Left hindlimb (tissue), 1 donor: ENCODE results near the gene C5AR1.
"Not testable (repeated sequence)": the region's sequence is repeated elsewhere in the genome, so short reads cannot be mapped to it uniquely, and the experiment has no call there.

Experiments
- DNase-seq: peaks from one replicate; pipeline ENCODE4 v3.0.0-alpha.2; 2018

C5AR1 gene

DNA sequence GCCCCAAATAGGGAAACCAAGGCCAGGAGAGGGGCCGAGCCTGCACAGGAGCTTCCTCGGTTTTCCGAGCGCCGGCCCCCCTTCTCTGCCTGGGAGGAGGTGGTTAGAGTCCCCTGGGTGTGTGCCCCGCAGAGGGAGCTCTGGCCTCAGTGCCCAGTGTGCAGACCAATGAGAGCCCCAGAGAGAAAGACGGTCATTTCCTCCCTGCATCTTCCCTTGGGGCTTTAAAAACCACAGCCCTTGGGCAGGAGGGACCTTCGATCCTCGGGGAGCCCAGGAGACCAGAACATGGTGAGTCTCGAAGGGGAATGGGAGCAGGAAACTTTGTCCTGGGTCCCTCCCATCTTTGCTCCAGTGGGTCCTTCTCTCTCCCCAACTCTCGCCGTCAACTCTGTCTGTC, at the start of gene C5AR1:
C5AR1 (plus strand) TSS at position 254 of the 400 bp plus-strand sequence; CDS start at position 289, 35 bp downstream.
- DNase-seq: no peak

DNA sequence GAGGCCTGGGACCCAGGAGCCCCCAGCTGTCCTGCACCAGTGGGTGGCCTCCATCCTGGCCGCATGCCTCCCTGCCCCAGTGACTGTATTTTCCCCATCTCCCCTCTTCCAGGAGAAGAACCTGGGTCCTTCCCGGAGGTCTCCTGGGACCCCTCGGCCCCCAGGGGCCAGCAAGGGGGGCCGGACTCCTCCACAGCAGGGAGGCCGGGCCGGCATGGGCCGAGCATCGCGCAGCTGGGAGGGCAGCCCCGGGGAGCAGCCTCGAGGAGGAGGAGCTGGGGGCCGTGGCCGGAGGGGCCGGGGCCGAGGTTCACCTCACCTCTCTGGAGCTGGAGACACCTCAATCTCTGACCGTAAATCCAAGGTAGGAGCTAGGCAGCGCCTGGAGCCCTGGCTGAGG, 49.2 kb upstream of the C5AR1 start:
- no peak for DNase-seq

DNA sequence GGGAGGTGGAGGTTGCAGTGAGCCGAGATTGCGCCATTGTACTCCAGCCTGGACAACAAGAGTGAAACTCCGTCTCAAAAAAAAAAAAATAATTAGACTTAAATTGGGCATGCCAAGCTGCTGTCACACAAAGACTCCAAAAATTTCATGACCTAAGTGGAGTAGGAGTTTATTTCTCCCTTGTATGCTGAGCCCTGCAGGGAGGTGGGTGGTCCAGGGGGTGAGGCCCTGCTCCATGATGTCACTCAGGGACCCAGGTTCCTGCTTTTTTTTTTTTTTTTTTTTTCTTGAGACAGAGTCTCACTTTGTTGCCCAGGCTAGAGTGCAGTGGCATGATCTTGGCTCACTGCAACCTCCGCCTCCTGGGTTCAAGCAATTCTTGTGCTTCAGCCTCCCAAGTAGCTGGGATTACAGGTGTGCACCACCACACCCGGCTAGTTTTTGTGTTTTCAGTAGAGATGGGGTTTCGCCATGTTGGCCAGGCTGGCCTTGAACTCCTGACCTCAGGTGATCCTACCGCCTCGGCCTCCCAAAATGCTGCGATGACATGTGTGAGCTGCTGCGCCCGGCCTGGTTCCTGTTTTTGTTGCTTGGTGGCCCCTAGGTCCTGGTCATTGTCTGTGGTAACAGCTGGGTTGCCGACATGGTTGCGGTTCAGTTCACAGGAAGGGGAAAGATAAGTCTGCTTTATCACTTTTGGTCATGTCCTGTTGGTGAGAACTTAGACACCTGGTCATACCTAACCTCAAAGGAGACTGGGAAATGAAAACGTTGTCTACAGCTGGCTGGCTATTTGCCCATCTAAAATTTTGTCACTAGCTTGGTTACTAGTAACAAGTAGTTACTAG, 47.5 kb upstream of the C5AR1 start:
- DNase-seq: not testable (repeated sequence)

DNA sequence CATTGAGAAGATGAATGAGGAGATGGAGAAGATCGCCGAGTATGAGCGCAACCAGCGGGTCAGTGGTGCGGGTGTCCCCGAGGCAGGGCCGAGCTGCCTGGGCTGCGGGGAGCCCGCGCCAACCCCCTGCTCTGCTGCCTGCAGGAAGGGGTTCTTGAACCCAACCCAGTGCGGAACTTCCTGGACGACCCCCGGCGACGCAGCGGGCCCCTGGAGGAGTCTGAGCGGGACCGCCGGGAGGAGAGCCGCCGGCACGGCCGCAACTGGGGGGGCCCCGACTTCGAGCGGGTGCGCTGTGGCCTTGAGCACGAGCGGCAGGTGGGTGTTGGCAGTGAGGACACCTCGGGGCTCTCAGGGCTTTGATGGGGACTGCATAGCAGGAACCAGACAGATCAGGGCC, 45.0 kb upstream of the C5AR1 start:
- no peak for DNase-seq

DNA sequence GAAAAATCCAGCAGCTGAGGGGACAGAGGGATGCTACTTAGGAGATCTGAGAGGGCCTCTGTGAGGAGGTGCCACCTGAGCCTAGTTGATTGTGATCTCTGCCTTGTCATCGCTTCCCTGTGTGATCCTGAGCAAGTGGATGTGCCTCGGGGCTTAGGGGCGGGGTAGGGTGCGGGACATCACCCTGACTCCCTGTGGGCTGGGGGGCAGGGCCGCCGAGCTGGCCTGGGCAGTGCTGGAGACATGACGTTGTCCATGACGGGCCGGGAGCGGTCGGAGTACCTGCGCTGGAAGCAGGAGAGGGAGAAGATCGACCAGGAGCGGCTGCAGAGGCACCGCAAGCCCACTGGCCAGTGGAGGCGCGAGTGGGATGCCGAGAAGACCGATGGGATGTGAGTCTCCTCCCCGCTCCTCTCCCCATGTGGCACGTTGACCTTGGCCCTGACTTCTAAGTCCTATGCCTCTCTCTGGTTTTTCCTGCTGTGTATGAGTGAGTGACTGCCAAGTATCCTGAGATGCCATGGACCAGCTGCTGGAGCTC, 43.2 kb upstream of the C5AR1 start:
- no peak for DNase-seq

DNA sequence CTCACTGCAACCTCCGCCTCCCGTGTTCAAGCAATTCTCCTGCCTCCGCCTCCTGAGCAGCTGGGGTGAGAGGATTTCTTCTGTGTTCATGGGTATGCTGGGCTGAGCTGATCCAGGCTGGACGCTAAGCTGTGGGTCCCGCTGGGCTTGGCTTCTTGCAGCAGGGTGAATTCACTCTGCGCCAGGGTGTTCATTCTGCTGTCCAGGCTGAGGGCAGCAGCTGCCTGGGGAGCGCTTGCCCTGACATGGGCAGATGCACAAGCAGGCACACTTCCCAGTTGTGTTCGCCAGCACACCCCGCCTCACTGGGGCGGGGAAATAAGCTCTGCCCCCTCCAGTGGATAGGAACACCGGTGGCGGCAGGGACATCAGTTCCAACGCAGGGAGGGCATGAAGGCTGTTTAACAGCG, 42.3 kb upstream of the C5AR1 start:
- DNase-seq: no peak

DNA sequence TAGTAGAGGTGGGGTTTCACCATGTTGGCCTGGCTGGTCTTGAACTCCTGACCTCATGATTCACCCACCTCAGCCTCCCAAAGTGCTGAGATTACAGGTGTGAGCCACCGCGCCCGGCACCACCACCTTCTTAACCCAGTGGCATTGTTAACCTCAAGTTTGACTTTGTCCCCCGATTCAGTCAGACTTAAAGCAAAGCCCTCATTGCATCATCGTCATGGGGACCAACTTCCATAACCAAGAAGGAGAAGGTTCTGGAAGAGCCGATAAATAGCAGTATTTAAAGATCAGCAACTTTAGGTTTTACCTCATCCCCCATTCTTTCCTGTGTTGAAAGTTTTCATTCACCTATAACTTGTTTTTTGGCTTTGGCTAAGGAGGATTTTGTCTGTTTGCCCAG, 41.6 kb upstream of the C5AR1 start:
- DNase-seq: no peak

DNA sequence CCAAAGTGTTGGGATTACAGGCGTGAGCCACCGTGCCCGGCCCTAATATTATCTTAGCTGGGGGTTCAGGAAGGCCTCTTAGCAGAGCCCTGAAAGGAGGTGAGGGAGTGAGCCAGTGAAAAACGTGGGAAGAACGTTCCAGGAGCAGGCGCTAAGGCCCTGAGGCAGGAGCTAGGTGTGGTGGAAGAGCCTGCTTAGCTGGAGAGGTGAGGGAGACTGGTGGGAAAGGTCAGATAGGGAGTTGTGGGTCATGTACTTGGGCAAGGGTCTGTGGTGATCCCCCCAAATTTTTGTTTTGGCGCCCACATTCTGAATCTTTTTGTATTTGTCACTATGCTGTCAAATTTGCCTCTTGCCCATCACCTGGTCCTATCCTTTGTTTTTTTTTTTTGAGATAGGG, 40.1 kb upstream of the C5AR1 start:
- DNase-seq: no peak

DNA sequence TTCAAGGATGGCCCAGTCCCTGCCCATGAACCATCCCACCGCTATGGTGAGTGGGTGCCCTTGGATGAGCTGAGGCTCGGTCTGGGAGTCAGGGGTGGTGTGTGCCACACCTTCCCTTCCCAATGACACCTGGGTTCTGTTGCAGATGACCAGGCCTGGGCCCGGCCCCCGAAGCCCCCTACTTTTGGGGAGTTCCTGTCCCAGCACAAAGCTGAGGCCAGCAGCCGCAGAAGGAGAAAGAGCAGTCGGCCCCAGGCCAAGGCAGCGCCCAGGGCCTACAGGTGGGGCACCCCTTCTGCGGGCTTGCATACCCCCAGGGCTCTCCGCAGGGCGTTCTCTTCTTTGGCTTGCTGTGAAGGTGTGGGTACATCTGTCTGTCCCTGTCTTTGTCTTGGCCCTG, 39.3 kb upstream of the C5AR1 start:
- DNase-seq: no peak

DNA sequence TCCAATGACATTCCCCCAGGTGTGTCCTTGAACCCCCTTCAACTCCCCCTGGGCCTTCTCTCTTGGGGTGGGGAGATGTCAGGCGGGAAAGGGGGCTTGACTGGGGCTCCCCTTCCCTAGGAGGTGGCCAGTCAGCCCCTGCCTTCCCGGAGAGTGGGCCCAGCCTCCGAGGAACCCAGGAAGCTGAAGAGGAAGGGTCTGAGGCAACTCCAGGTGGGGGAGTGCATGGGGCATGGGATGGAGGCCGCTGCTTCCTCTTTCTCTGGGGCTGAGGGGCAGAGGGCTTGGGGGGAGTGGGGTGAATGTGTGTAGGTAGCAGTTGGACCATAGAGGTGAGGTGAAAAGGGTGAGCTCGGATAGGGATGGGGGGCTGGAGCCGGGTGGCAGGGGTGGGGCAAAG, 37.7 kb upstream of the C5AR1 start:
- no peak for DNase-seq

DNA sequence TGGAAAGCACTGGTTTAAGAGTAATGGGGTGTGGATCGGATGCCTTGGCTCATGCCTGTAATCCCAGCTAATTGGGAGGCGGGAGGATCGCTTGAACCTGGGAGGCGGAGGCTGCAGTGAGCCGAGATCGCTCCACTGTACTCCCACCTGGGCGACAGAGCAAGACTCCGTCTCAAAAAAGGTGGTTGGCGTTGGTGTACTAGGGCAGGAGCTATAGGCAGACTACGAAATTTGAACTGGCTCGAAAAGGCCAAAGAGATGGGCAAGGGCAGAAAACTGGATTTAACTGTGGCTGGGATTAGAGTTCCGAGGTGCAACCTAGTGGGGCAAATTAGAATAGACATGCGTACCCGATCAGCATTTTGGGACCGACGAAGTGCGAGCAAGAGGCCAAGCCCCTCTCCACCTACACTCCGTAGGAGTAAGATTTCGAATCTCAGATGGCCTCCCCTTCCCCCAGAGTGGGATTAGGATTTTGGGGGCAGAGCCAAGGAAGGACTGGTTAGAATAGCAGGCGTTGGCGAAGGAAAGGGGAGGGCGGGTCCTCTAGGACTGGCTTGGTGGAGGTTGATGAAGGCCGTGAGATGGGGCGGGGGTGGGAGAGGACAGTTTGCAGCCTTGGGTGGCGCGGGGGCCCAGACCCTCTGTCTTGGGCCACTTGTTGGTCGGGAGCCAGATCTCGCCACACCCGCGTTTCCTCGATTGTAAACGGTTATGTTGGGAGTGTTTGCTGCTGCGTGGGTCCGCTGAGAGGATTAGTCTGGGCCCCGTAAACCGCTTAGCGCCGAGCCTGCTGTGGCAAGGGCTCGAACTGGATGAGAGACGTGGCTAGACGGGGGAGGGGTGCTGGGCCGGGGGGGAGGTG, 37.0 kb upstream of the C5AR1 start:
- DNase-seq: peak; percentile 73

DNA sequence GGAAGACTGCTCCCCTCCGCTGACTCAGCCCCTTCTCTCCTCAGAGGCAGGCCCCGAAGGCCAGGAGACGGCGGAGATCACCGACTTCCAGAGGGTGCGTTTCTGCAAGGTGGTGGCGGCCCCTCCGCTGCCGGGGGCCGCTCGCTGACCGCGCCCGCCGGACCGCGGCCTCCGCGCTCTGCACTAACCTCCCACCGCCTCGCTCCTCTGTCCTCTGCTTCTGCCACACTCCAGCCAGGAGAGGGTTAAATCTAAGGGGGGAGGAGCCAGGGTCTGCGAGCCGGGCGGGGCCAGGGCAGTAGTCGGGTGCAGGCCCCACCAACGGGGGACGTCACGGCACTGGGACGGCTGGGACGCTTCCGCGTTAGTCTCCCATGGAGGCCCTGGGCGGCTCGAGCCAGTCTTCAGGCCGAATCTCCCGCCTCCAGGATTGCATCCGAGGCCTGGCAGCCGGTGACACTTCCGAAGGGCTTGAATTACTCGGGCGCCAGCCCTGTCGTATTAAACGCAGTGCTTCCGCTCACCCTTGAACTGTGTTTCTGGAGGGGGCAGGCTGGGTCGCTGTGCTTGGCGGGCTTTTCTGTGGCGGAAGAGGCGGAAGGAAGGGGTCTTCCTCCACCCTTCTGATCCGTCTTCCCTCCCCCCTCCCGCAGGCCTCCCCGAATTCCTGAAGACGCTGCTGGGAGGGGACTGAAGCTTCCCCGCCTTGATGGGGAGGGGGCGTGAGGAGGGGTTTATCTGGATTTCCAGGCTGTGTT, 36.2 kb upstream of the C5AR1 start:
- peak; percentile 96 for DNase-seq

DNA sequence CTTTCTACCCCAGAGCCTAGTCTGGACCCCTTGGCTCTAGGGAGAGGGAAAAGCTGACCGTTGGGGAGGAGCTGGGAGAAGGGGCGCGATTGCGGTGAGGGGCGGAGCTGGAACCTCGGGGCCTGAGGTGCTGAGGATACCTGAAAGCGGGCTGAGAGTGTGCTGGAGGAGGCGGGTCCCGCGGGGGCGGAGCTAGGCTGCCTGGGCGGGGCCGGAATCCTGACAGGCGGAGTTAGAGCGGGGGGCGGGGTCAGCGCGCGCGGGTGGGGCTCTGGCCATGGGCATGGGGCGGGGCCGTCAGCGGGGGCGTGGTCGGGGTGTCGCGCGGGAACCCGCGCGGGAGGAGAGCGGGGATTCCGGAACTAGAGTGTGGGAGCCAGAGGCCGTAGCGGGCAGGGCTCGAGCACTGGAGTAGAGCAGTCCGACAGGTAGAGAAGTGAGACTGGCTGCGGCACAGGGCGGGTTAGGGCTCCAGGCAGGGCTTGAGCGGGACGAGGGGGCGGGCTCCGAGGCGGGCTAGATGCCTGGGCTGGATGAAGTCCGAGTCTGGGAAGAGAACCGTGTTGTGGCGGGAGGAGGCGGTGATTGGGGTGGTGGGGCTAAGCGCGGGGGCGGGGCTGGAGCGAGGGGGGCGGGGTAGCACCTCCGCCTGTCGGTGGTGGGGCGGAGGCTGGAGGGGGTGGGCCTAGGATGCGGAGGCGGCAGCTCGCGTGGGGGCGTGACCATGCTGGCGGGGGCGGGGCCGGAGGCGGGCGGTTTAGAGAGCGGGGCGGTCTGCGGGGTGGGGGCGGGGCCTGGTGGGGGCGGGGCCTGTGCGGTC, 35.4 kb upstream of the C5AR1 start, which contains the start of gene INAFM1:
INAFM1 (plus strand) TSS at position 815 of the 820 bp plus-strand sequence. CDS start 35 bp downstream, outside the sequence.
- peak; percentile 98 for DNase-seq

DNA sequence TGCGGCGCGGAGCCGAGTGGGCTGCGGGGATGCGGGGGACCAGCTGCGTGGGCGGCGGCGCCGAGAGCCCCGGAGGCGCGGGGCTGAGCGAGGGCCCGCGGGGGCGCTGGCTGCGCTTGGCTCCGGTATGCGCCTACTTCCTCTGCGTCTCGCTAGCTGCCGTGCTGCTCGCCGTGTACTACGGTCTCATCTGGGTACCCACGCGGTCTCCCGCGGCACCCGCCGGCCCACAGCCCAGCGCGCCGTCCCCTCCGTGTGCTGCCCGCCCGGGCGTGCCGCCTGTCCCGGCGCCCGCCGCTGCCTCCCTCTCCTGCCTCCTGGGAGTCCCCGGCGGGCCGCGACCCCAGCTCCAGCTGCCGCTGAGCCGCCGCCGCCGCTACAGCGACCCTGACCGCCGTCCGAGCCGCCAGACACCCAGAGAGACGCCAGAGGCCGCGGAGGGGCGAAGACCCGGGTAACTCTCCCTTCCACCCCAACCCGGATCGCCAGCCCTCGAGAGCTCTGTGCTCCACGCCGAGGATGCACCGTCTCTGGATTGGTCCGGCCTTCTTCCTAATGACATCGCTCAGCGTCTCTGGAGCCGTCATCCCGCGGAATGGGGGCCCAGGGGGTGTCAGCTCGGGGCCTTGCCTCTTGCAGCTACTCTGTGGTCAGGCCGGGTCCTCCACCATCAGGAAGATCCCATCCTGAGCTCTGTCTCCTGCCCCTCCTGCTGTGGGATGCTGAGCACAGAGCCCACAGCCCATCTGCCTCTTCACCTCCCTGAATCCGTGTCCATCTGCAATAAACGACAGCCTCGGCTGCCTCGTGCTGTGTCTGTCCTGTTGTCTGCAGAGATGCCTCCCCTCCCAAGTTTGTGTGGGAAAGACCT, 34.5 kb upstream of the C5AR1 start:
- peak; percentile 70 for DNase-seq

DNA sequence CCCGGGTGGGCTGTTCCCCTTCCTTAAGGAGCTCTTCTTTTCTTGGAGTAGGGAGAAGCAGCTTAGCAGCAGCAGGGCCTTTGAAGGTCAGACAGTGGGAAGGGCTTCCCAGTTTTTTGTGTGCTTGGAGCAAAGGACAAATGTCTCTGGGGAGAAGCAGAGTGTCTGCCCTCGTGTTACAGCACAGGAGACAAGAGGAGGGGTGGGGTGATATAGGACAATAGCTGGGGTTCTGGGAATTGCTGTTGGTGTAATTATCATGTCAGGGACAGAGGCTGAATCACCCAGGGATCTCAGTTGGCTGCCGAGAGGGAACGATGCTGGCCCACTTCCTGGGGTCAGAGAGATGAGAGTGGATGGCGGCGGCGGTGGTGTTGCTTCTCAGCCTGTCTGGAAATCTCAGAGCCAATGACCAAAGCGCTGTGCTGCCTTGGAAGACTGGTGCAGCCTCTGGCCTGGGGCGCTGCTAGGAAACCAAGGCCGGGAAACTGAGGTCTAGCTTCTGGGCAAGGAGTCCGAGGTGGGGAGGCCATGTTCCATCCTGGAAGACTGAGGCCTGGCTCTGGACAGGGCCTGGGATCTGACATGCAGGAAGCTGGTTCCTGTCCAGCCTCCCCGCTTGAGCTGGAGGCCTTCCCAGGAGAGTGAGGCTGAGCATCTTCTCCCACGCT, 33.7 kb upstream of the C5AR1 start:
- no peak for DNase-seq

DNA sequence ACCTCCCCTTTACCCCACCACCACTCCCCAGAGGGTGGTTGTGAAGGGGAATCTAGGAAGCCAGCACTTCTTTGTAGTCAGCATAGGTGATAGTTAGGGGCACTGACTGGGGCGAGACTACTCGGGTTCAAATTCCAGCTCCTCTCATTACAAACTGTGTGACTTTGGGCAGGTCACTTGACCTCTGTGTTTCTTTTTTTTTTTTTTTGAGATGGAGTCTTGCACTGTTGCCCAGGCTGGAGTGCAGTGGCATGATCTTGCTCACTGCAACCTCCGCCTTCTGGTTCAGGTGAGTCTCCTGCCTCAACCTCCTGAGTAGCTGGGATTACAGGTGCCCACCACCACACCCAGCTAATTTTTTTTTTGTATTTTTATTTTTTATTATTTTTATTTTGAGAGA, 33.1 kb upstream of the C5AR1 start:
- not testable (repeated sequence) for DNase-seq

DNA sequence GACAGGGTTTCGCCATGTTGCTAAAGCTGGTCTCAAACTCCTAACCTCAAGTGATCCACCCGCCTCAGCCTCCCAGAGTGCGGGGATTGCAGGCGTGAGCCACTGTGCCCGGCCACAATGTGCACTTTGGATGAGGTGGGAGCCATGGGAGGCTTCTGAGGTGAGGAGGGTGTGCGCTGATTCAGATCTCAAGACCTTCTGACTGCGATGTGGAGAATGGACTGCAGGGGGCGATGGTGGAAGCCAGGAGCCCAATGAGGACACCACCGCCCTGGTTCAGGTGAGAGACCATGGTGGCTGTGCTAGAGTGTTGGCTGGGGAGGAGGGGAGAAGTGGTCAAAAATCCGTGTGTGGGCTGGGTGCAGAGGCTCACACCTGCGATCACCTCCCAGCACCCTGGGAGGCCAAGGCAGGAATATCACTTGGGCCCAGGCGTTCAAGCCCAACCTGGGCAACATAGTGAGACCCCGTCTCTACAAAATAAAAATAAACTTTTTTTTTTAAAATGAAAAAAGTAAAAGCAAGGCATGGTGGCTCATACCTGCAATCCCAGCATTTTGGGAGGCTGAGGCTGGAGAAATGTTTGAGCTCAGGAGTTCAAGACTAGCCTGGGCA, 29.4 kb upstream of the C5AR1 start:
- no peak for DNase-seq

DNA sequence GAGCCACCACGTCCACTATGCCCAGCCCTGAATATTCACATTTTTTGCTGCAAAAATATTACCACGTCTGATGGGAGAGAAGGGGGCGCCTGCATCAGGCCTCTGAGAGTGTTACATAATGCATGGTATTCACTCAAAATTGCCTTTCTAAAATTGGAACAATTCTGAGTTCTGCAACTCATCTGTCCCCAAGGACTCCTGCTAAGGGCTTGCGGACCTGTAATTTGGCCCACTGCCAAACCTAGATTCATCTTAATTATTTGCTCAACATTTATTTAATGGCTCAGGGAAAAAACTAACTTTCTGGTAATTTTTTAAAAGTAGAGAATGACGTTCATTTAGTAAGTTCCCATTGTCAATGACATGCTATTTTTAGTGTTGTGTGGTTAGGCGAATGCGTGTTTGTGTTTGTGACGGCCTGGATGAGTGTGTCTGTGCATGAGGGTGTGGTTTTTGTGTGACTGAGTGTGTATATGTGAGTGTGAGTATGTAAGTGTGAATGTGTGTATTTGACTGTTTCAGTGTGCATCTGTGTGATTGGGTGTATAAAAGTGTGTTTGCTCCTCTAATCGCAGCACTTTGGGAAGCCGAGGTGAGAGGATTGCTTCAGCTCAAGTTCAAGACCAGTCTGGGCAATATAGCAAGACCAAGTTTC, 26.1 kb upstream of the C5AR1 start:
- no peak for DNase-seq

DNA sequence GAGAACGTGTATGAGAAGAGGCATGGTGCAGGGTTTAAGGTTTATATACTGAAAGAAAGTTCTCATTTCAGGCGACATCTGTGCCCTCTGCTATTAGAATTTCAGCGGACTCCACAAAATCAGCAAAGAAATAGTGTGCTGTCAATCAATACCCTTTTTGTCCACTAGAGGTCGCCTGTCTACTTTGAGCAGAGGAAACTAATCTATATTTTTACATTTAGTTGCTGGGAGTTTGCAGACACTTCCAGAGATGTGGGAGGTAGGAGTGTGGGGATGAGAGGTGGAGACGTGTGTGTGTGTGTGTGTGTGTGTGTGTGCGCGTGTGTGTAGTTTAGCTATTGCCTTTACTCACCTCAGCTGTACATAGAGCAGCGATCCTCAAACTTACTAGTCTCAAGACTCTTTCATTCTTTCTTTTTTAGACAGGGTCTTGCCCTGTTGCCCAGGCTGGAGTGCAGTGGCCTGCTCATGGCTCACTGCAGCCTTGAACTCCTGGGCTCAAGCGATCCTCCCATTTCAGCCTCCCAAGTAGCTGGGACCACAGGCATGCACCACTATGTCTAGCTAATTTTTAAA, 25.2 kb upstream of the C5AR1 start:
- DNase-seq: no peak
